Fibroblast of lung (primary cell): ENCODE measurements around the gene GPM6B. TPM values are rescaled to one million over a fixed set of nuclear protein-coding genes. Genes with fewer than 3 reads are reported as not detected.

ENCODE experiments used
- DNase-seq, 2 donors: peaks; one replicate each; pipeline versions ENCODE4 v3.0.0 to v3.0.0-alpha.2; 2010; ENCODE audit warnings: low read depth in 2 of 2
- H2AFZ ChIP-seq: 2 replicates; pipeline ENCODE4 v1.5.1; 2012; ENCODE audit warnings: low read length, control low read depth, inconsistent platforms
- H3K27ac ChIP-seq: 2 replicates; pipeline ENCODE4 v1.5.1; 2011; ENCODE audit warnings: low read length, control low read depth; ENCODE audit not compliant: insufficient read depth
- H3K27me3 ChIP-seq: 2 replicates; pipeline ENCODE4 v1.5.1; 2011; ENCODE audit warnings: mild to moderate bottlenecking, low read length; ENCODE audit not compliant: control insufficient read depth, insufficient read depth
- H3K36me3 ChIP-seq: 2 replicates; pipeline ENCODE4 v1.5.1; 2011; ENCODE audit warnings: low read length; ENCODE audit not compliant: control insufficient read depth, insufficient read depth
- H3K4me1 ChIP-seq: 2 replicates; pipeline ENCODE4 v1.5.1; 2011; ENCODE audit warnings: low read length; ENCODE audit not compliant: control insufficient read depth, insufficient read depth; ENCODE audit errors: extremely low read depth
- H3K4me2 ChIP-seq: 2 replicates; pipeline ENCODE4 v1.5.1; 2011; ENCODE audit warnings: low read length, control low read depth; ENCODE audit not compliant: insufficient read depth; ENCODE audit errors: extremely low read depth
- H3K4me3 ChIP-seq, 4 experiments: fragments of 200-600 bp in 1 of 4; sonication (generic) in 1 of 4; replicated peaks in 1 of 4; 2 replicates each; pipeline ENCODE4 v1.5.1; 2011 to 2016; ENCODE audit warnings: low read length in 4 of 4, low read depth in 3 of 4, mild to moderate bottlenecking in 3 of 4, control low read depth in 2 of 4, inconsistent platforms in 1 of 4, mixed read lengths in 1 of 4; ENCODE audit not compliant: insufficient read depth in 1 of 4; ENCODE audit errors: control extremely low read depth in 1 of 4
- H3K79me2 ChIP-seq: 2 replicates; pipeline ENCODE4 v1.5.1; 2012; ENCODE audit warnings: mild to moderate bottlenecking, low read length, inconsistent platforms; ENCODE audit not compliant: control insufficient read depth, insufficient read depth
- H3K9ac ChIP-seq: 2 replicates; pipeline ENCODE4 v1.5.1; 2011; ENCODE audit warnings: mild to moderate bottlenecking, low read length, control low read depth; ENCODE audit not compliant: insufficient read depth
- H3K9me3 ChIP-seq: 2 replicates; pipeline ENCODE4 v1.5.1; 2012; ENCODE audit warnings: low read depth, low read length; ENCODE audit not compliant: control insufficient read depth, insufficient read depth
- H4K20me1 ChIP-seq: 2 replicates; pipeline ENCODE4 v1.5.1; 2011; ENCODE audit warnings: low read length; ENCODE audit not compliant: control insufficient read depth, insufficient read depth; ENCODE audit errors: extremely low read depth
- CTCF ChIP-seq, 2 donors: IDR thresholded peaks in 1 of 2; conservative IDR thresholded peaks in 1 of 2; 1 replicate in 1 of 2; 2 replicates in 1 of 2; pipeline ENCODE4 v1.5.1; 2011 to 2012; ENCODE audit warnings: low read length in 2 of 2, control low read depth in 1 of 2, inconsistent platforms in 1 of 2, low read depth in 1 of 2, mild to moderate bottlenecking in 1 of 2
- EZH2 ChIP-seq: IDR thresholded peaks from 2 replicates; pipeline ENCODE4 v1.5.1; 2012; ENCODE audit warnings: low read length, control low read depth, mild to moderate bottlenecking; ENCODE audit errors: missing control alignments
- polyA plus RNA-seq, 2 donors: library from polyadenylated mRNA; depleted of rRNA in 1 of 2; stranded (reverse) in 1 of 2; unstranded in 1 of 2; fragments of >200 nt; gene quantifications; 2 replicates each; pipeline ENCODE4 v1.2.1, GENCODE V29; 2011 to 2012; ENCODE audit warnings: missing spikeins in 1 of 2
- total RNA-seq: library from RNA; depleted of rRNA; stranded (reverse); fragments of >200 nt; gene quantifications from 2 replicates; pipeline ENCODE4 v1.2.1, GENCODE V29; 2014

Gene GPM6B
- total and polyA plus RNA-seq, 2 donors (not counting 1 experiment from before 2014, with no cell fraction given), result 0.99 to 5.2 TPM

DNA sequence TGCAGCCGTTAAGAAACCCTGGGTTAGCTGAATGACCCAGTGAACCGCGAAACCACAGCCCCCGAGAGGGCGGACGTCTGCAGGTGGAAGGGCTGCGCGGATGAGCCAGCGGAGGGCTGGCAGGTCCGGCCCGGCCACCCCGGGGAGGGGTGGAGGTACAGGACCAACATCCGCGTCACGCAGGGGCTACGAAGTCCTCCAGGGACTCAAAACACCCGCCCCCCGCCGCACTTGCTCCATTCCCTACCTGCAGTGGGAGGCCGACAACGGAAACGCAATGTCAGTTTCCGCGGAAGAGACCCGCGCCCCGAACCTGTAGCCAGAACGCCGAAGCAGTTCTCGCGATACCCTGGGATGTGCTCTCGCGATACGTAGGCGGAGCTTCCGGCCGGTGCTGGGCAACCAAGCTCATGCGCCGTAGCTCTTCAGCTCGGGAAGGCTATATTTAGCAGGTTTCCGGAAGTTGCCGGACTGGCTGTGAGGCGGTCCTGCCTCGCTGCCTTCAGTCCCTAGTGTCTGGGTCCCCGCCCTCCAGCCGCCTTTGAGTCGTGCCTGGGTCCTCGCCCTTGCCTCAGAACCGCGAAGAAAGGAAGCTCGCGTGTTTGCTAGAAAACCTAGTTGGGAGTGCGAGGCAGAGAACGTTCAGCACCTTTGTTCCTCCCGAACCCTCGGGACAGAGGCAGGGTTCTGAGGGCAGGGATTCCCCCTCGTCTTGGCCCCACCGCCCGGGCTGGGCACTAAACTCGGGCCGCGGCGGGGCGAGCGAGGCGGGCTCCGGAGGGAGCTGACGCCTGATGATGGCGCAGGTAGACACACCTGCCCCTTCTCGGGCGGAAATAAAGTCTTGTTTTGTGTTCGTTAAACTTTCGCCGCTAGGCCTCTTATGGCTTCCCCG lies 82.4 kb downstream of the GPM6B start, which contains the start of the genes OFD1 and TRAPPC2:
TSS of gene OFD1 (plus strand) at position 471 of the 895 bp plus-strand sequence. CDS start at position 795, 324 bp downstream.
TSS of gene TRAPPC2 (minus strand) at position 343 of the 895 bp plus-strand sequence. CDS start 14,657 bp downstream, outside the sequence.
- peak; percentile 94 to 95 for DNase-seq
- Histone ChIP-seq H3K36me3 (no peaks in the 10 kb centered on the region), H3K79me2 (peaks cover 23% of the 10 kb centered on the region), H3K27me3 (no peaks in the 10 kb centered on the region), H3K9me3 (no peaks in the 10 kb centered on the region), H3K4me2 (peak within 1 kb of the TSS; percentile 79), H3K4me1 (no peaks in the 10 kb centered on the region), H2AFZ (peak within 1 kb of the TSS; percentile 68), H3K9ac (peak within 1 kb of the TSS; percentile 77), H4K20me1 (no peaks in the 10 kb centered on the region), H3K4me3 (peak within 1 kb of the TSS; percentile 72 to 94 (median 82)), H3K27ac (peak within 1 kb of the TSS; percentile 67)
- TF ChIP-seq CTCF (conservative IDR thresholded peaks at IDR 0.05 in 1 of 2, IDR thresholded peaks at IDR 0.05 in 1 of 2; ENCODE audit: low read depth in 1 of 2, low read length in 2 of 2), result no peak
- TF ChIP-seq EZH2, result no peak

- H2AFZ ChIP-seq, result no peak overlapping the region
- H3K27me3 ChIP-seq, result no peaks in the 10 kb centered on the region
- no peaks in the 10 kb centered on the region for H3K9me3 ChIP-seq
- H3K9ac ChIP-seq, result peak overlapping the region; percentile 77
- peak overlapping the region; percentile 72 to 94 (median 82) for H3K4me3 ChIP-seq
- TF ChIP-seq CTCF (conservative IDR thresholded peaks at IDR 0.05 in 1 of 2, IDR thresholded peaks at IDR 0.05 in 1 of 2; ENCODE audit: low read depth in 1 of 2, low read length in 2 of 2) (no peak), EZH2 (no peak)
- peak overlapping the region; percentile 67 for H3K27ac ChIP-seq
- H3K79me2 ChIP-seq, result peaks cover 23% of the 10 kb centered on the region
- H3K4me1 ChIP-seq, result no peaks in the 10 kb centered on the region
- DNase-seq, result peak; percentile 10 to 11
- no peaks in the 10 kb centered on the region for H4K20me1 ChIP-seq
- H3K36me3 ChIP-seq, result no peaks in the 10 kb centered on the region
- peak overlapping the region; percentile 72 for H3K4me2 ChIP-seq
These were observed 83.4 kb downstream of the GPM6B start for GRCh38 chrX:13733506-13733905.
